ENCODE data around the gene ARHGEF9.

The ARHGEF9 gene

GRCh38 chrX:63744850-63745394, 40.1 kb downstream of the ARHGEF9 start:
- DNase-seq: no peak

- DNase-seq: no peak
Observed at GRCh38 chrX:63743596-63743995, 41.4 kb downstream of the ARHGEF9 start.

GRCh38 chrX:63740382-63740781, 44.6 kb downstream of the ARHGEF9 start:
- no peak for DNase-seq

- DNase-seq: no peak
Observed at GRCh38 chrX:63739885-63740284, 45.1 kb downstream of the ARHGEF9 start.

GRCh38 chrX:63738696-63739095, 46.3 kb downstream of the ARHGEF9 start:
- DNase-seq: no peak

GRCh38 chrX:63737131-63737921, 47.7 kb downstream of the ARHGEF9 start:
- DNase-seq: no peak

GRCh38 chrX:63735882-63736281, 49.1 kb downstream of the ARHGEF9 start:
- DNase-seq: no peak

GRCh38 chrX:63720293-63720692, 64.7 kb downstream of the ARHGEF9 start:
- no peak for DNase-seq

GRCh38 chrX:63719633-63720032, 65.4 kb downstream of the ARHGEF9 start:
- no peak for DNase-seq

- no peak for DNase-seq
Observed at GRCh38 chrX:63718010-63718694, 66.9 kb downstream of the ARHGEF9 start.

- DNase-seq: no peak
Observed at GRCh38 chrX:63713526-63713925, 71.5 kb downstream of the ARHGEF9 start.

GRCh38 chrX:63708801-63709200, 76.2 kb downstream of the ARHGEF9 start:
- no peak for DNase-seq

GRCh38 chrX:63702556-63702955, 82.5 kb downstream of the ARHGEF9 start:
- DNase-seq: no peak

GRCh38 chrX:63686878-63687714, 97.9 kb downstream of the ARHGEF9 start:
- DNase-seq: peak; percentile 6

GRCh38 chrX:63680423-63680822, 104.6 kb downstream of the ARHGEF9 start:
- no peak for DNase-seq

GRCh38 chrX:63679432-63679831, 105.6 kb downstream of the ARHGEF9 start:
- no peak for DNase-seq

GRCh38 chrX:63675716-63676115, 109.3 kb downstream of the ARHGEF9 start:
- DNase-seq: no peak

GRCh38 chrX:63673896-63674295, 111.1 kb downstream of the ARHGEF9 start:
- DNase-seq: no peak

- no peak for DNase-seq
Observed at GRCh38 chrX:63664741-63665140, 120.3 kb downstream of the ARHGEF9 start.

GRCh38 chrX:63664083-63664482, 120.9 kb downstream of the ARHGEF9 start:
- DNase-seq: no peak

GRCh38 chrX:63661676-63662075, 123.3 kb downstream of the ARHGEF9 start:
- DNase-seq: no peak

- DNase-seq: no peak
Observed at GRCh38 chrX:63658920-63659319, 126.1 kb downstream of the ARHGEF9 start.

- no peak for DNase-seq
Observed at GRCh38 chrX:63657821-63658220, 127.2 kb downstream of the ARHGEF9 start.
